Subcutaneous abdominal adipose tissue (tissue), 5 donors: ENCODE data around the gene SRM.
A peak's percentile ranks its signal among the peaks of the same experiment; 100 is the strongest.
"Not testable (repeated sequence)": the region's sequence is repeated elsewhere in the genome, so short reads cannot be mapped to it uniquely, and the experiment has no call there.

Experiments used
- H3K27ac ChIP-seq: one replicate; pipeline ENCODE4 v1.7.0; 2013; ENCODE audit warnings: low read depth, mild to moderate bottlenecking, inconsistent platforms, low read length, moderate library complexity
- H3K27me3 ChIP-seq, 5 donors: one replicate each; pipeline ENCODE4 v1.7.0; 2013; ENCODE audit warnings: low read length in 5 of 5, inconsistent platforms in 1 of 5; ENCODE audit not compliant: control insufficient read depth in 5 of 5, insufficient read depth in 4 of 5
- H3K36me3 ChIP-seq, 5 donors: one replicate each; pipeline ENCODE4 v1.7.0; 2013; ENCODE audit warnings: low read length in 5 of 5; ENCODE audit not compliant: control insufficient read depth in 5 of 5, insufficient read depth in 5 of 5
- H3K4me1 ChIP-seq, 5 donors: one replicate each; pipeline ENCODE4 v1.7.0; 2013; ENCODE audit warnings: low read length in 5 of 5, mild to moderate bottlenecking in 3 of 5, moderate library complexity in 1 of 5; ENCODE audit not compliant: control insufficient read depth in 5 of 5, insufficient read depth in 5 of 5
- H3K4me3 ChIP-seq, 5 donors: one replicate each; pipeline ENCODE4 v1.7.0; 2013; ENCODE audit warnings: low read length in 5 of 5, low read depth in 1 of 5
- H3K9ac ChIP-seq, 5 donors: one replicate each; pipeline ENCODE4 v1.7.0; 2013; ENCODE audit warnings: low read length in 5 of 5, mild to moderate bottlenecking in 4 of 5, moderate library complexity in 3 of 5
- H3K9me3 ChIP-seq, 5 donors: one replicate each; pipeline ENCODE4 v1.7.0; 2013; ENCODE audit warnings: low read length in 5 of 5; ENCODE audit not compliant: control insufficient read depth in 5 of 5
- donor health status: healthy.
- donor health status: healthy.
- donor health status: healthy.
- donor health status: healthy.
- donor health status: healthy.

SRM gene

GRCh38 chr1:11059968-11060830, at the start of gene SRM:
SRM (minus strand) TSS chr1:11060018; CDS start chr1:11059943, 75 bp downstream.
- H3K27ac ChIP-seq = peak within 1 kb of the TSS; percentile 70
- no peaks in the 10 kb centered on the region for H3K27me3 ChIP-seq
- H3K4me3 ChIP-seq = peak within 1 kb of the TSS; percentile 84 to 91 (median 88)
- H3K9ac ChIP-seq = peak within 1 kb of the TSS; percentile 66 to 96 (median 90)
- peaks cover 2 to 31% (median 23%) of the 10 kb centered on the region in 5 donors for H3K36me3 ChIP-seq
- peaks cover 0 to 4% (median 0%) of the 10 kb centered on the region in 5 donors for H3K9me3 ChIP-seq
- peaks cover 3 to 27% (median 23%) of the 10 kb centered on the region in 5 donors for H3K4me1 ChIP-seq

DNA sequence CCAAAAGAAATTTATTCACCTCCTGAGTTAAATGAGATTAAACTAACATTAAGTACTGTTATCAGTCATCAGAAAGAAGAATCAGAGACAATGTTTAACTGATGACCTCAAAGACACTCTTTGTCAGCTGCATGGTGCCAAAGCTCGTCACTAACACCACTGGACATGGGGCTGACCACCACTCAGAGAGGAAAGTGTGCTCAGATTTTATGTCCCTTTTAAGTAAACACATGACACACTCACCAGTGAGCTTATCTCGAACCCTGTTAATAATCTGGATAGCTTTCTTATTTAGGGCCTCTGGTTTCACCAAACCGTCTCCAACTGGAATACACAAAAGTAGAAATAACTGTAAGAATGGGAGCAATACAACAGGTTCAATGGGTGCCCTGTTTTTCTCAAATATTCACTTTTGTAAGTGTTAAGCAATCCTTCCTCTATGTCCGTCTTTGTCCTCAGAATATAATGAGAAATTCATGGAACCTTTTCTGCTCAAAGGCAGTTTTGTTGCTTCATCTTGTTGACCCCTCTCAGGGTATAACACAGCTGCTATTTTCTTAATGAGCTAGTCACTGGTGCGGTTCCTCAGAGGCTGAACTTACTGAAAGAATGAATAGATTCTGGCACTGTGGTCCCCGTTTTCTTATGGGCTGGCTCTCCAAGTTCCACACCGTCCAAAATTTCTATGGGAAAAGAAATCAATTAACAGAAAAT, 49.4 kb upstream of the SRM start:
- no peaks in the 10 kb centered on the region for H3K27me3 ChIP-seq
- no peak overlapping the region for H3K27ac ChIP-seq
- no peaks in the 10 kb centered on the region for H3K4me1 ChIP-seq
- H3K9ac ChIP-seq = no peak overlapping the region
- no peak overlapping the region for H3K4me3 ChIP-seq
- H3K9me3 ChIP-seq = no peaks in the 10 kb centered on the region
- H3K36me3 ChIP-seq = peaks cover 31 to 76% (median 66%) of the 10 kb centered on the region in 5 donors

DNA sequence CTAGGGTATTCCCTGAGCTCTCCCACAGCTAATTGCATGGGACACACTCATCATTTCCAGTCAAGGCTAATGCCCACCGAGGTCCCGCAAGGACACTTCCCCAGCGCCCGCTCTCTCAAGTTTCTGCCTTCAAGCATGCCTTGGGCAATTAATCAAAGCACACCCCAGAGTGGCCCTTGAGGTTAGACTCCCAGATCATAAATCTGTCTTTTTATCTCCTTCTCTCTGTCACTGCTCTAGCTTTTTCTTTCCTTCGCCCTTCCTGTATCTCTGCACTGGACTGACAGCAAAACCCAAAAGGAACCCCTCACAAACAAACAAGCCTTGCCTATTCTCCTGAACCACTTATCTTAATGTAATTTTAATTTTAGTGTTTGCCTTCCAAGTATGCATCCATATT, 47.8 kb upstream of the SRM start:
- Histone ChIP-seq H3K27ac (no peak overlapping the region), H3K4me3 (no peak overlapping the region), H3K27me3 (no peaks in the 10 kb centered on the region), H3K36me3 (peaks cover 25 to 61% (median 54%) of the 10 kb centered on the region in 5 donors), H3K9me3 (no peaks in the 10 kb centered on the region), H3K9ac (no peak overlapping the region), H3K4me1 (no peaks in the 10 kb centered on the region)

DNA sequence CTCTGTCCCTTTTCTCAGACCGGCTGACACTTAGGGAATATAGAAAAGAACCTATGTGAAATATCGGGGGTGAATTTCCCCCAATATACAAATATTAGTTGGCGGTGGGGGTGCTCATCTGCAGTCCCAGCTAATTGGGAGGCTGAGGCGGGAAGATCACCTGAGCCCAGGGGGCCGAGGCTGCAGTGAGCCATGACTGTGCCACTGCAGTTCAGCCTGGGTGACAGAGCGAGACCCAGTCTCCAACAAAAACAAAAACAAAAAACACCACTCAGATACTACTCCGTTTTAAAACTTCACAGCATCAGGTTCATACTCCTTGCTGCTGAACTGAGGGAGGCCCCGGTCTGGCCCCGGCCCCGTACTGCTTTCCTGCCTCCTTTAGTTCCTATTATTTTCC, 45.8 kb upstream of the SRM start:
- H3K9me3 ChIP-seq = no peaks in the 10 kb centered on the region
- no peaks in the 10 kb centered on the region for H3K27me3 ChIP-seq
- H3K9ac ChIP-seq = no peak overlapping the region
- peaks cover 21 to 43% (median 38%) of the 10 kb centered on the region in 5 donors for H3K36me3 ChIP-seq
- no peak overlapping the region for H3K4me3 ChIP-seq
- H3K4me1 ChIP-seq = no peaks in the 10 kb centered on the region
- H3K27ac ChIP-seq = no peak overlapping the region

DNA sequence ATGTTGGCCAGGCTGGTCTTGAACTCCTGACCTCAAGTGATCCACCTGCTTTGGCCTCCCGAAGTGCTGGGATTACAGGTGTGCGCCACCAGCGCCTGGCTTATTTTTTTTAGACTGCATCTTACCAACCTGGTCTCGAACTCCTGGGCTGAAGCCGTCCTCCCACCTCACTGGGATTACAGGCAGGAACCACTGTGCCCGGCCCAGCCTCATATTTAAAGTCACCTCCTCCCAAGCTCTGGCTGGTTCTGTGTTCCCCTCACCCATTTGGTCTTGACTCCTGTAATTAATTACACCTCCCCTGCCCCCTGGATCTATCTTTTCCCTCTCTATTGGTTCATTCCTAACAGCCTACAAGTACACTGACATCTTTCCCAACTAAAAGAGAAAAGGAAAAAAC, 41.5 kb upstream of the SRM start:
- no peak overlapping the region for H3K27ac ChIP-seq
- peaks cover under 1 to 19% (median 11%) of the 10 kb centered on the region in 5 donors for H3K36me3 ChIP-seq
- no peak overlapping the region for H3K9ac ChIP-seq
- no peaks in the 10 kb centered on the region for H3K9me3 ChIP-seq
- no peaks in the 10 kb centered on the region for H3K27me3 ChIP-seq
- H3K4me3 ChIP-seq = no peak overlapping the region
- peaks cover 0 to 20% (median 15%) of the 10 kb centered on the region in 5 donors for H3K4me1 ChIP-seq

GRCh38 chr1:11100806-11101205, 41.0 kb upstream of the SRM start:
- H3K36me3 ChIP-seq = peaks cover 0 to 19% (median 9%) of the 10 kb centered on the region in 5 donors
- not testable (repeated sequence) for H3K9me3 ChIP-seq, H3K4me3 ChIP-seq, H3K27me3 ChIP-seq, H3K9ac ChIP-seq, H3K27ac ChIP-seq
- peaks cover 0 to 20% (median 15%) of the 10 kb centered on the region in 5 donors for H3K4me1 ChIP-seq

- peak overlapping the region; percentile 73 to 99 (median 97) for H3K9ac ChIP-seq
- H3K36me3 ChIP-seq = peaks cover 3 to 20% (median 13%) of the 10 kb centered on the region in 5 donors
- H3K4me3 ChIP-seq = peak overlapping the region; percentile 81 to 99 (median 97)
- no peaks in the 10 kb centered on the region for H3K27me3 ChIP-seq
- no peaks in the 10 kb centered on the region for H3K9me3 ChIP-seq
- peak overlapping the region; percentile 79 for H3K27ac ChIP-seq
- peaks cover 0 to 20% (median 15%) of the 10 kb centered on the region in 5 donors for H3K4me1 ChIP-seq
Observed at GRCh38 chr1:11100149-11100493, 40.3 kb upstream of the SRM start.

GRCh38 chr1:11099310-11100148, 39.7 kb upstream of the SRM start, which contains the start of gene EXOSC10:
EXOSC10 (minus strand) TSS chr1:11099869; CDS start chr1:11099831, 38 bp downstream.
- no peaks in the 10 kb centered on the region for H3K9me3 ChIP-seq
- peak within 1 kb of the TSS; percentile 79 for H3K27ac ChIP-seq
- no peaks in the 10 kb centered on the region for H3K27me3 ChIP-seq
- peak within 1 kb of the TSS; percentile 81 to 99 (median 97) for H3K9ac ChIP-seq
- peak within 1 kb of the TSS; percentile 83 to 99 (median 97) for H3K4me3 ChIP-seq
- H3K4me1 ChIP-seq = peaks cover 0 to 20% (median 15%) of the 10 kb centered on the region in 5 donors
- H3K36me3 ChIP-seq = peaks cover 3 to 25% (median 13%) of the 10 kb centered on the region in 5 donors

- H3K4me1 ChIP-seq = peaks cover 0 to 20% (median 15%) of the 10 kb centered on the region in 5 donors
- peak overlapping the region; percentile 79 for H3K27ac ChIP-seq
- peak overlapping the region; percentile 83 to 99 (median 97) for H3K4me3 ChIP-seq
- peak overlapping the region; percentile 81 to 99 (median 97) for H3K9ac ChIP-seq
- peaks cover 3 to 31% (median 20%) of the 10 kb centered on the region in 5 donors for H3K36me3 ChIP-seq
- H3K27me3 ChIP-seq = no peaks in the 10 kb centered on the region
- H3K9me3 ChIP-seq = no peaks in the 10 kb centered on the region
Observed at GRCh38 chr1:11098931-11099309, 39.1 kb upstream of the SRM start.
